HG02852 (cell line): Measurements from ENCODE around the gene NR4A2.
"Not testable (repeated sequence)": the region's sequence is repeated elsewhere in the genome, so short reads cannot be mapped to it uniquely, and the experiment has no call there.

ENCODE experiments used
- ATAC-seq: cut with Tn5 transposase; IDR thresholded peaks from one replicate; pipeline ENCODE4 v1.9.1; 2021; ENCODE audit warnings: mild to moderate bottlenecking, moderate library complexity; ENCODE audit not compliant: unreplicated experiment

The NR4A2 gene

DNA sequence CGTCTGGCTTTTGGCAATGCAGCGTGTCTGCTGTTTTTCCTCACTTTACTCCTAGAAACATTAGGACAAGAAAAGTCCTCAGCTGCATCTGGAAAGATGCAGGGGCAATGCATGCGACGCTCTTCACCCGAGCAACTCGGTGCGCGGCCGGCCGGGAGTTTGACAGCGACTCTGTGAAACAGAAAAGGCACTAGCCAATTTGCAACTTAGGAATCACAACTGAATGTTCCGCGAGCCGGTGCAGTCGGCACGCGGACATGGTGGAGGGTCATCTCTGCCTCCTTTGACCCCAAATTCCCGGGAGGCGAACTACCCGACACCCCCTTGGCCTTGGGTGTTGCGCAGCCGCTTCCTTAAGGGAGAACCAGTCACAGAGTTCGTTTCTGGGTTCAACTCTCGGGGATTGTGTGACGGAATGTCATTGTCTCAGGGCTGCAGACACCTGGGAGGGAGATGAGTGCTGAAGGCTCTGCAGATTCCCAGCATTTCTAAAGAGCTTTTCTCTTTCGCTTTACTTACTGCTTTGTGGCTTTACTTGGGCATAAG, 9.8 kb downstream of the NR4A2 start:
- ATAC-seq: peak; percentile 37

DNA sequence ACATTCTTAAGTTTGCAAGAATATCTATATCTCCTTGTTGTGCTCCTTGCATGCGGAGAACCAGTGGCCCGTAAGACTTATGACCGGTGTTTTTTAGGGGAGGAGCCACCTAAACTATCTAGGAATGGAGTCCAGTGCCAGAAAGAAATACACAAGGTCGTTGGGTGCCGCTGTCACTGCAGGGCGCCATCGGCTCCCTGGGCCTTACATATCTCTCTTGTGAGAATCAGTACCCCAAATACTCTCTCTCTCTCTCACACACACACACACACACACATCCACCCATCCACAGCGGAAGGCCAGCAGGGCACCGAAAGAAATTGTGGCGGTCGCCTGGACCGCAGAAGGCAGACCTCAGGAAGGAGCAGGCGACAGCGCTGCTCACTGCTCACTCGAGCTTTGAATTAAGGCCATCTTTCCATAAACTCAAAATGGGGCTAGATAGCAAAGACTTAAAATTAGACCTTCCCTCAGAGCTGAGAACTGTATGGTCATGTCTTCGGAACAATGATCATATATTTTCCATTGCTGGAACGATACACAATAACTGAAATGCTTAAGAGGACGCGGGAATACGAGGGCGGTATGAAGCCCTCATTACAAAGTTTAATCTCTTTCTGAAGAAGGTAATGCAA, 10.4 kb downstream of the NR4A2 start:
- ATAC-seq: peak; percentile 67

DNA sequence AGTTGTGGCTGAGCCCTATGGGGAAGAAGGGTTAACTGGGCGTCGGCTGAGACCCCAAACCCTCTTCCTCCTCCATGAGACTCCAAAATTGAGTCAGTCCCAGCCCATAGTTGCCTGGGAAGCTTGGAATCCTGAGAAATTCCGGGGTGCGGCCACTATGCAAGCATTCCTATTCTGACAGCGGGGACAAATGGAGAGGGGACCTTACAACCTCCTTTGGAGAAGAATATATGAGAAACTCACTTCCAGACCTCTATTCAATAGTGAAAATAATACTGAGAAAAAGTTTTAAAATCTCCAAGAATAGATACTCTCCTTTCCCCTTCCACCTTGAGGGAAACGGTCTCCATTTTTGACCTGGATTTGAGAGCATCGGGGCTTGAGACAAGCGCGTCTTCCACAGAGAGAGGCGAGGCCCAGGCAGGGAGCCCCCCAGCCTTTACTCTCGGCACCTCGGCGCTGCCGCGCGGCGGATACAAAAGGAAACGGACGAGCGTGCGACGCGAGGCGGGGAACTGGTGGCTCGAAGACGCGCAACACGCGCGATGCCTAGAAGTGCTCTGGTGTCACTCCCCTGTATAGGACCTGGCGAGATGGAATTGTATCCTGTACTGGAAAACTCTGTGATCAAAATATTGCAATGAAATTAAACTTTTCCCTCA, 11.1 kb downstream of the NR4A2 start:
- no peak for ATAC-seq

DNA sequence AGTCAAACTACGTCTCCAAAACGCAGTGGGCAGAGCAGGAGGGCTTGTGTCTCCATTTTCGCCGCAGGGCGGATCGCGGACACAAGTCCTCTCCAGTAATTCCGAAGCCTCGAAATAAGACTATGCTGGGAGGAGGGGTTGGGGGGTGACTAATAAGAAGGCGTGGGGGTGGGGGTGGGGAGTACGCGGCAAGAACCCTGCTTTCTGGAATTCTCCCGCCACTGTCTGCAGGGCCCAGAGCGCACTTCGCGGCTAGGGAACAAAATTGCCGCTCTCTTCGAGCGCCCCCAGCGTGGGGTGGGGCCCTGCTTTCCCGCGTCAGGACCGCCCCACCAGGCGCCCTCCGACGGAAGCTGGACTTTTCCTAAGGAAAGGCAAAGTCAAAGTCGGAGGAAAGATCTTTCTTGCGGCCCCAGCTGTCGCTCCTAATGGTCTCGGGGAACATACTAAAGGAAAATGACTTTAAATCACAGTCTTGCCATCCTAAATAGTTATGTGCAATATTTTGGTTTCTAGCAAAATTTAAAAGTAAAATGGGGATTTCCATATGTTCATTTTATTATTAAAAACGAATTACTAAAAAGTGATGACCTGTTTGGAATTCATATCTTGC, 11.9 kb downstream of the NR4A2 start:
- ATAC-seq: no peak

DNA sequence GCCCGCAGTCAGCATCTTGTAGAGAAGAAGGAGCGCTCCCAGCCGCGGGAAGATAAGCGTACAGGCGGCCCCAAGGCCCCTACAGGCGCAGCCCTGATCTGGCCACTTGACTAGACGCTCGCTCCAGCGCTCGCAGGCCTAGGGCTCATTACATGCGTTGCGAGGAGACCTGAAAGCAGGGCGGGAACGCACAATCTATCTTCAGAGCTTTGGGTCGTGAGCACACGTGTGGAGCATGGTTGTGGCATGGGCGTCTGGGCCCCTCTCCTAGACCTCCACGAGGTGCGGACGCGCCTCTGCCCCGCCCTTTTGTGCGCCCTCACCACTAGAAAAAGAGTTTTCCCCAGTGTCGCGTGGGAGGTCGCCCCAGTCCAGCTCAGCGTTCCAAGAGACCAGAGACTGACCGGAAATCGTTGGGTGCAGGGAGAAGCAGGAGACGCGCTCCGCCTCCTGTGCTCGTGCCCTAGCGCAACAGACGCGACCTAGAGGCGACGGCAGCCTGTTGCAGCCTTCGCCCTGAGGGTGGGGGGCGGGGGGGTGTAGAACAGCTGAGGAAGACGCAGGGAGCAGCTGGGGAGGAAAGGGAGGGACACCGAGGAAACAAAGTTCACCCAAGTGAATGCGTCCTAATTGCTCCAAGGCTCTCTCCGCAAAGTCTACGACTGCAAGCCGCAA, 12.6 kb downstream of the NR4A2 start:
- ATAC-seq: no peak

DNA sequence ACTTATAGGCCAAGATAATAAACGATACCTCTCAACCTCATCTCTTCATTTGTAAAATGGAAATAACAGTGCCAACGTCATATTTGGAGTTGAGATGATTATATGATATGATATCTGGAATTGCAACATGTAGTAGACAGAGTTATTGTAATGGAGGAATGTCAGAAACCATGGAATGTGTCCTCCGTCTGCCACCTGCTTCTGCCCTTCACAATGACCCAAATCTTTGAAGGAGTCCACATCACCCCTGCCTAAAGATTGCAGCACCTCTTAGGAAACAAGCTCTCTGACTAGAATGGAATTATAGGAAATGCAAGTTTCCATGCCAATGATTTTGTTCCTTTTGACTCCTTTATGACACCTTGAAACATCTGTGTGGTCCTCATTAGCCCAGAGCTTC, 14.9 kb downstream of the NR4A2 start:
- no peak for ATAC-seq

DNA sequence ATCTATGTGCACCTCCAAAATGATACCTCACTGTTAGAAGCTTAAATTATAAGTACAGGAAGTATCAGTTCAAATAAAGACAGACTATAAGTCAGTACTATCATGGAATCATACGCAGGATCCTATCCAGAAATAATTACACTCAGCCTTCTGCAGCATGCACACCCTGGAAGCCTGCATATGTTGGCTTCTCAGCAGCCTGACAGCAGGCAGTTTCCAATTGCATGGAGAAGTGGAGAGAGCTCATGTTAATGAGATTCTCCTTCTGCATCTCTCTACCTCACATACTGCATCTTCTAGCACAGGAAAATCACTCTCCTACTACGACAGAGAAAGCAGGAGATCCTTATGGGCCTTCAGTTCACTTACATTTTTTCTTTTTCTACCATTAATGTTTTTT, 20.5 kb downstream of the NR4A2 start:
- ATAC-seq: no peak

DNA sequence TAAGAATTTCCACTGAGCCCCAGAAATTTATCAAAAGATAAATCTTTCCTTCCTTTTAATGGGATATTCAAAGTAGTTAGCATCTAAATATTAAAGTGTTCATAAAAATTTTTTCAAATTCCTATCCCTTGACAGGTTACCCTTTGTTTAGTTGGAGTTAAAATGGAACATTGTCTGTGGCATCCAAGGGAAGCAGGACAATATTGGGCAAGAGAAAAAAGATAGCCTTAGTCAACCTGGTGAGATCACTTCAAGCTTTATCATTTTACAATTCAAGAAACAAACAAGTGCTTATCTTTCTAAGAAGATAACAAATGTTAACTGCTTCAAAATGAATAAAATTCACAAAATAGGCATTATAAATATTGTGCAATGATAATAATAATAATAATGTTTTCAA, 21.7 kb downstream of the NR4A2 start:
- ATAC-seq: no peak

DNA sequence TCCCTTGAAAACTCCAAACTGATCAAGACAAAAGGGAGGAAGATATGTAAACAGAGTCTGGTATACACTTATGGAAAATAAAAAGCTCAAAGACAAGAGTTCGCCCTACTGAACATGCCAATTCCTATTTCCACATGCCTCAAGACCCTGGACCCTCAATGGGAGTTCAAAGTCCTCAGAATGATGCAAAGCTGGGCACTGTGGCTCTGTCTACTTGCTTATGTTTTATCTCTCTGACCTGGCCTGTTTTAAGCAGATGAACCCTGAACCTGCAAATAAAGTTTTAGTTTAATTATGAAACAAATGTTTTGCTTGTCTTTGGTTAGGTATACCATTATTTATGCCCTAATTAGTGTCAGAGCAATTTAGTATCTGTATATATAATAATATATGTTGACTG, 22.6 kb downstream of the NR4A2 start:
- no peak for ATAC-seq

DNA sequence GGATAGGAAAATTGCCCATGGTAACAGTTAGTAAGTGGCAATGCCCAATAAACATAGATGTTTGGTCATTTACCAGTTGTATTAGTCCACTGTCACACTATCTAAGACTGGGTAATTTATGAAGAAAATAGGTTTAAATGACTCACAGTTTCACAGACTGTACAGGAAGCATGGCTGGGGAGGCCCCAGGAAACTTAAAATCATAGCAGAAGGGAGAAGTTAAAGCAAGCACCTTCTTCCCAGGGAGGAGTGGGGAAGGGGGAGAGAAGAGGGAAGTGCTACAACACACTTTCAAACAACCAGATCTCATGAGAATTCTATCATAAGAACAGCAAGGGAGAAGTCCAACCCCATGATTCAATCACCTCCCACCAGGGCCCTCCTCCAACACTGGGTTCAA, 23.4 kb downstream of the NR4A2 start:
- ATAC-seq: peak; percentile 71

DNA sequence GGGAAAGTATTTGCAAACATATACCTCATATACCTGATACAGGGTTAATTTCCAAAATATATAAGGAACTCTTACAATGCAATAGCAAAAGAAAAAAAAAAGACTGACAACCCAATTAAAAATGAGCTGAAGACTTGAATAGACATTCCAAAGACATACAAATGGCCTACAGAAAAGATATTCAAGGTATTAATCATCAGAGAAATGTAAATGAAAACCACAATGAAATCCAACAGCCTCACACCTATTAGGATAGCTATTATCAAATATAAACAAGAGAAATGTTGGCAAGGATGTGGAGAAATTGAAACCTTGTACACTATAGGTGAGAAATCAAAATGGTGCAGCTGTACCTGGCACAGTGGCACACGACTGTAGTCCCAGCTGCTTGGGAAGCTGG, 25.7 kb downstream of the NR4A2 start:
- ATAC-seq: no peak

DNA sequence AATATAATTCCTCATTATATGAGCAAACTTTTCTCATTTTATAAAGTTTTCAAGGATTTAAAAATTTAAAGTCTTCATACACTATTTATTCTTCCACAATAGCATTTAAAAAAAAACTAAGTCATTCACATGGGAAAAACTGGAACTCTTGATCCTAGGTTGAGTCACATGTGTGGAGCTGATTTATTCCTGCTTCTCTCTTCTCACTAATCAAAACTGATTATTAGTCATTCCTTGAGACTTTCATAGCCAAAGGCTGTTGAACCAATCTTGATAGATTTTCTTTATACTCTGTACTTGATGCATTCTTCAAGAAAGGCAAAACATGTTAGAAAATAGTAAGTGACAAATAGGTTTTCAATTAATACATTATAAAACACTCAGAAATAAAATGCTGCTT, 27.4 kb downstream of the NR4A2 start:
- ATAC-seq: no peak

DNA sequence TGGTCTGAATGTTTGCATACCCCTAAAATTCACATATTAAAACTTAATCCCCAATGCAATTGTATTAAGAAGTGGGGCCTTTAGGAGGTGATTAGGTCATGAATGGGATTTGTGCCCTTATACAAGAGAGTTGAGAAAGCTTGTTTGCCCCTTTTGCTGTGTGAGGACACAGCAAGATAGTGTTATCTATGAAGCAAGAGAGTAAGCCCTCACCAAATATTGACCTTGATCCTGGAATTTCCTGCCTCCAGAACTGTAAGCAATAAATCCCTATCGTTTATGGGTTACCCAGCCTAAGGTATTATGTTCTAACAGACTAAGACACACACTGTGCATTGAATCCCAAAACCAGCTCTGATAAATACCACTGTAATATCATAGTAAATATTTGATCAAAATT, 32.2 kb downstream of the NR4A2 start:
- ATAC-seq: no peak

DNA sequence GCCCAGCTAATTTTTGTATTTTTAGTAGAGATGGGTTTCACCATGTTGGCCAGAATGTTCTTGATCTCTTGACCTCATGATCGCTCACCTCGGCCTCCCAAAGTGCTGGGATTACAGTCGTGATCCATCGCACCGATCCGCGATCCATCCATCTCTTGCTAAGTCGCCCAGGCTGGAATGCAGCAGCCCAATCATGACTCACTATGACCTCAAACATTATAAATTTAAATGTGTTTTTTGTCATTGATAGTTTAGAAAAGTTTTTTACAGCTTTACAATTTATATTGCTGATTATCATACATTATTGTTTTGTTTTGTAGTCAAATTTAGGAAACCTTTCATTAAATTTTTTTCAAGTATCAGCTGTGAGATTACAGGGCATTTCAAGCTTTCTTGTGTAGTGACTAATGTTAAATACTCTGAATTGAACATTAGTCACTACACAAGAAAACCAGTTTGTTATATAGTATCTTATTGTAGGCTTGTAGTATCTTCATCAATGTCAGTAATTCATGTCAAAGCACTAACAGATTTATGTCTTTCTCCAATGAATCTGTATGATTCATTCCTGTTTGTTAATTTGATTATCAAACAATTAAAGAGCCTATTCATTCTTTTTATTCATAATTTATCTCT, 37.5 kb downstream of the NR4A2 start:
- ATAC-seq: no peak

DNA sequence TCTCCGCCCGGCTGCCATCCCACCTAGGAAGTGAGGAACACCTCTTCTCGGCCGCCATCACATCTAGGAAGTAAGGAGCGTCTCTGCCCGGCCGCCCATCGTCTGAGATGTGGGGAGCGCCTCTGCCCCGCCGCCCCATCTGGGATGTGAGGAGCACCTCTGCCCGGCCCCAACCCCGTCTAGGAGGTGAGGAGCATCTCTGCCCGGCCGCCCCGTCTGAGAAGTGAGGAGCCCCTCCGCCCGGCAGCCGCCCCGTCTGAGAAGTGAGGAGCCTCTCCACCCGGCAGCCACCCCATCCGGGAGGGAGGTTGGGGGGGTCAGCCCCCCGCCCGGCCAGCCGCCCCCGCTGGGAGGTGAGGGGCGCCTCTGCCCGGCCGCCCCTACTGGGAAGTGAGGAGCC, 39.1 kb downstream of the NR4A2 start:
- ATAC-seq: not testable (repeated sequence)

DNA sequence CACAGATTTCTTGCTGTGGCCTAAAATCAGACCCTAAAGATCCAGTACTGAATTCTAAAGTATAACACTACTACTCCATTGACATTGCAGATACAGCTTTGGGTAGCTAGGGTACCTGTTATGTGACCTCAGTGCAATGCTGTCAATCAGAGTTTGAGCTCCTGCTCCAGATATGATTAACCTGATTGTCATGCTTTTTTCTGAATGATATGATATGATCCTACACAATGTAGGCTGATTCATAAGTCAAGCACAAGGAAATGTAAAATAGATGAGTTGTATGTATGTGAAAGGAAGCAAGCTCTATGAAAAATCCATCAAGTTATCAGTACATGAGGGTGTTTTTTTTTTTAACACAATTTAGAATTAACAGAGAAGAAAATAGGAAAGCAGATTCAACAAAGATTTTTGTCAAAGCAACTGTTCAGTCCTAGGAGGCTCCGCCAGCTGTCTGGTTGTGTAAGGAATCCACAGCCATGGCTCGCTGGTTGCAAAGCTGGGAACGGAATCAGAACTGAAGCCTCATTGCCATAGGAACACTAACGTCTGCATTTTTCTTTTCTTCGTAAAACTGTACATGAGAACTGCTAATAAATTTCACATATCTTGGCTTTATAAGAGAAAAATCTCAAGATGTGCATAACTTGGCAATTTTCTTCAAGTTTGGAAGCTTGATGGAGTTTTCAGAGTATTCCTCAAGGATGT, 52.9 kb downstream of the NR4A2 start:
- ATAC-seq: no peak
